GOT3 (cell line): ENCODE data around the gene ZNF275.
"Not testable (repeated sequence)": the region's sequence is repeated elsewhere in the genome, so short reads cannot be mapped to it uniquely, and the experiment has no call there.

Experiments used
- DNase-seq: peaks from one replicate; lab custom pipeline; 2025; ENCODE audit warnings: mixed read lengths; lab: John Stamatoyannopoulos, UW

Gene ZNF275

GRCh38 chrX:153387987-153388721, 54.2 kb downstream of the ZNF275 start:
- DNase-seq = no peak

GRCh38 chrX:153388722-153389459, 54.9 kb downstream of the ZNF275 start:
- DNase-seq = no peak

- not testable (repeated sequence) for DNase-seq
These were observed 55.5 kb downstream of the ZNF275 start for GRCh38 chrX:153389460-153389768.

GRCh38 chrX:153392642-153393321, 58.8 kb downstream of the ZNF275 start:
- DNase-seq = no peak

GRCh38 chrX:153394612-153395011, 60.7 kb downstream of the ZNF275 start:
- no peak for DNase-seq

- DNase-seq = no peak
These were observed 61.8 kb downstream of the ZNF275 start for GRCh38 chrX:153395613-153396319.

GRCh38 chrX:153396320-153397195, 62.6 kb downstream of the ZNF275 start:
- no peak for DNase-seq

GRCh38 chrX:153397256-153397960, 63.5 kb downstream of the ZNF275 start:
- no peak for DNase-seq

- no peak for DNase-seq
These were observed 64.5 kb downstream of the ZNF275 start for GRCh38 chrX:153398275-153398960.

GRCh38 chrX:153400146-153401132, 66.5 kb downstream of the ZNF275 start:
- DNase-seq = no peak

GRCh38 chrX:153401133-153401764, 67.3 kb downstream of the ZNF275 start, which contains the start of gene PNMA6E:
Gene PNMA6E, minus strand, starts transcription at chrX:153401350. Its CDS starts 2,501 bp downstream, at chrX:153398849.
- no peak for DNase-seq
